Activated naive CD4-positive, alpha-beta T cell (primary cell): ENCODE results near the gene HEBP2.
"Not testable (repeated sequence)": the region's sequence is repeated elsewhere in the genome, so short reads cannot be mapped to it uniquely, and the experiment has no call there.

Experiments used
- DNase-seq, 4 experiments: peaks; one replicate each; lab custom pipeline; 2025; lab: John Stamatoyannopoulos, UW

Gene HEBP2

DNA sequence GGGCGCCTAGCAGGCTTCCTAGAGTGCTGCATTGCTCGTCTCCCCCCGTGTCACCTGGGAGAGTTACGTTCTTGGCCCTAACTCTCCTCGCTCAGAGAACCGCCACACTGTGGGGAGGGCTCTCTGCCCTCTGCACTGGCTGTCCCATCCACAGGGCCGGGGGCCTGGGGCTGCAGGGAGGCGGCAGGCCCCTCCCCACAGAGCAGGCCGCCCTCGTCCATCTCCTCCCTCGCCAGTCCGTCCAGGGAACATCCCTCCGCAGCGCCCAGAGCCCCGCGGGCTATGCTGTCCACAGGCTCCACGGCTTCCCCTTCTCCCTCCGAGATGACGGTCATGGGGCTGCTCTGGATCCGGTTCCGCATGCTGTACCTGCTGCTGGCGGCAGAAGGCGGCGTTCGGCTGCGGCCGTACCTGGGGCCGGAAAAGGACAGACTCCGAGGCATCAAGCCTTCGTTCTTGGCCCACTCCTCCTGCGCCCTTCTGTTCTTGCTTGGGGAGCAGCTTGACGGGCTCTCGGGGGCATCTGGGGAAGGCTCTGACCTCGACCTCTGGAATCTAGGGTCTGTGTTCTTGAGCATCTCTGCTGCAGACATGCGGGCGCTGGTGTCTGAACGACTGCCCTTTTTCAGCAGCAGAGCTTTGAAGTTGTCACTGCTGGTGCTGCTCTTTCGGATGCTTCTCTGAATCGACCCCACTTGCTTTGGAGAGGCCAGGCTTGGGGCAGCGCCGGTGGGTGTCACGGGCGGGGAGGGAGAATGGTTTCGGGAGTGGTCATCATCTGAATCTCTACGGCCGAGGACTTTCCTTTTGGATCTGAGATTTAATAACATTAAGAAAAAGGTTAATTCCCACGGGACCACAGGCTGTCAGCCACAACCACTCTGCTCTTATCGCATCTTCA, 20.2 kb downstream of the HEBP2 start:
- no peak for DNase-seq

DNA sequence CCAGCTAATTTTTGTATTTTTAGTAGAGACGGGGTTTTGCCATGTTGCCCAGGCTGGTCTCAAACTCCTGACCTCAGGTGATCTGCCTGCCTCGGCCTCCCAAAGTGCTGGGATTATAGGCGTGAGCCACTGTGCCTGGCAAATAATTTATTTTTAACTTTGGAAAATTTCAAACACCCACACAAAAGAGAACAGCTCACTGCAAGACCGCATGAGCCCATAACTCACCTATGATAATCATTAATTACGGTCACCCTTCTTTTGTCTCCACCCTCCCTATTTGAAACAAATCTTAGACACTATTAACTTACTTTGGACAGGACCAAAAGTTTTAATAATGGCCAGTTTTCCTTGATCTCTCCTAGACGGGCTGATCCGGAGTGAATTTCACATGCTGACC, 21.2 kb downstream of the HEBP2 start:
- DNase-seq, result not testable (repeated sequence)

DNA sequence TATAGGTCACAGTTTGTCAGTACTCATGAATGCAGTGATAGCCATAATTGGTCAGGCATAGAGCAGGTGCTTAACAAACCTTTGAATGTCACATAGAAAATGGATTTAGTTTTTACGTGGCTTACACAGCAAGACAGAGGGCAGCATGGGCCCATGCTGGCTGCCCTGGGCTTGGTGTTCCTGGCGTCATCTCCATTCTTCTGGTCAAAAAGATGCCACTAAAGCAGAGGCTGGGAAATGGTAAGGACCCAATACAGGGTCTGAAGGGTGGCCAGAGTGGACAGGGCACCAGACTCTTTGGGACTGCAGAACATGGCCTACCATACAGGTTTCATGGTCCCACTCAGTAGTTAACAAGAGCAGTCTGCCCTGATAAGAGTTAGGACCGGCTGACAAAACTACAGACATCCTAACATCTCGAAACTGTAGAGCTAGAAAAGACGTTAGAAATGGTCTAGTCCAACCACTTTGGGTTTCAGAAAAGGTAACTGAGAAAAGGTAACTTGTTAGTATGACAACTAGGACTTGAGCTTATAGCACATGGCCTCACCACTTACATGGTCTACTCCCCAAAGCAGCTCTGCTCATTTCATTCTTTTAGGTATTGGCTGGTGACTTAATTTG, 22.6 kb downstream of the HEBP2 start:
- no peak for DNase-seq

DNA sequence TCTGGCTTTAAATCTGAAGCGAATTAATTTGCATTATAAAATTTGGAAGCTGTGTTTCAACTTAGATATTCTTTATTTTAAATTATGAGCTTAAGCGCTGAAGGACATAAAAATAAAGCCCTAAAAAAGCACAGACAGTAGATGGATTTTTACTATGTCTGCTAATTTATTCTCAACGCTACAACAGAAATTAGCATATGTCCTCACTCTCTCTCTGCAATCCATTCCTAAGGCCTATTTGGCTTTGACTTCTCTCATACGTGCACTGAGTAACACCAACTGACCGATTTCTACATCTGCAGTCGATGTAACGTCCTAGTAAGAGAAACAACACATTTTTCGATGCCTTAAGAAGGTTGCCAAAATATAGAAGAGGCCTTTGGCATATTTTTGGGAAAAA, 23.7 kb downstream of the HEBP2 start:
- DNase-seq, result no peak

DNA sequence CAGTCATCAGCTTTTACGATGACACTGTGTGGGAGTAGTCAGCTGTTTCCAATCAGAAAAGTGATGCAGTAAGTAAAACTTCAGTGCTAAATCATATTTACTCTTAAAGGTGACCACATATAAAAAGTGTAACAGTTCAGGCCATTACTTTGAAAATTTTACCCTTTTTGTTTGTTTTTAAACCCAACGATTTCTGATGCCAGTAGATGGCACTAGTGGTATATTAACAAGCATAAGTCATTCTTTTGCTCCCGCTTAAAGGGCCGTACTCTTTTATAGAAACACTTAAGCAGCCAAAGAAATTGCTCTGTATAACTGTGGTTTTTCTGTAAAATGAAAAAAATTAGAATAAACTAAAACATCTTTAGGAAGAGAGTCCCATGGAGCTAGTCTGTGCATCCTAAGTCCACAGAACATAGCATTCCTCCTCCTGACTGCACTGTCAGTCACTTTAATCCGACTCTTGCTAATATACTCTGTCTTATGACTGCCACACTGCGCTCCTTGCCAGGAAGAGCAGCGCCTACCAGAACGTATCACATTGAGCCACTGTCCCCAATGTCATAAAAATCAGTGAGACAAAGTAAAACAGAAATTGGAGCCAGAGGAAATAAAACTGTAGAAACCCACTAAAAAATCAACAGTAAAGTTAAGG, 25.0 kb downstream of the HEBP2 start:
- no peak for DNase-seq

DNA sequence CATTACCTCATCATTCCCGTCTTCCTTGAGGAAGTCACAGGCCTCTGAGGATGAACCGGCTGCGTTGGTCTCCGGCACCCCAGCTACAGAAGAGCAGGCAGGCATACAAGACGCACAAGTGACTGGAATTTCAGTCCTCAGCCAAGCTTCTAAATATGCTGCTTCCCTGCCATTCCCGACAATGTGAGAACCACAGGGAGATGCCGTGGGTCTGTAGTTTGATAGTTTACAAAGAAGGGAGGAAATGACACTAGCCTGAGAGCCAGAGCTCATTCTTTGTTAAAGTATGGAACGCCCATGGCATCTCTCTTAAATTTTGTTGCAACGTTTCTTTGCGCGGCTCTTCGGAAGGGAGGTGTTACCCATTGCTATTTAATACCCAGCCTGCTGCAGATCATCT, 25.7 kb downstream of the HEBP2 start:
- DNase-seq, result no peak

DNA sequence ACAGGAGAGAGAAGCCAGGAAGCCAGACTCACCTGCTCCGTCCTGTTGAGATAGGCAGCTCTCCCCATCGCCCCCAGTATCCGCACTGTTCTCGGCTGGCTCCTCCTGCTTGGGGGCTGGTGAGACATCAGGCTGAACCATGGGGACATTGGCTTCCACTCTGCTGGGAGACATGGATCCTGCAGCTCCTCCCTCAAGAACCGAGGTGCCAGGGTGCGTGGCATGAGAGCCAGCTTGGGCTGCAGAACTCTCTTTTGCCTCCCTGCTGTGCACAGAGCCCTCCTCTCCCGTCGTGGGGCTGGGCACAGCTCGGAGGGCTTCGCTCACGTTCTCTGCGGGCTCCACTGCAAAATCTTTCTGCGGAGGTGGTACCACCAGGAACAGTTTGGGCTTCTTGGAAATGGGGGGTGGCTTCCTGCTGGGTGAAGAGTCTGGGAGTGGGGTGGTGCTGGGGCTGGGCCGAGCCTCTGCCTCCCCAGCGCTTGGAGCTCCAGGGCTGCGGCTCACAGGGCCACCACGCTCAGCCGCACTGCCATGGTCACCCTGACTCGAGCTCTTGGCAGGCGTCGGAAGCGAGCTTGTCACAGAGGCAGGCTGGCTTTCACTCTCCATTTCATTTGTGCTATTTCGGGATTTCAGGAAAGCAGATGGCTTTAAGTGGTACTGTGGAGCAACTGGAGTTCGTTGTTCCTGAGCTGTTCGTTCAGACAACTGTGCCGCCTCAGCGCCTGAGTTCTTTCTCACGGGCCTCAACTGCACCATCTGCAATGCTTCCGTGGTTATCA, 26.5 kb downstream of the HEBP2 start:
- no peak for DNase-seq

DNA sequence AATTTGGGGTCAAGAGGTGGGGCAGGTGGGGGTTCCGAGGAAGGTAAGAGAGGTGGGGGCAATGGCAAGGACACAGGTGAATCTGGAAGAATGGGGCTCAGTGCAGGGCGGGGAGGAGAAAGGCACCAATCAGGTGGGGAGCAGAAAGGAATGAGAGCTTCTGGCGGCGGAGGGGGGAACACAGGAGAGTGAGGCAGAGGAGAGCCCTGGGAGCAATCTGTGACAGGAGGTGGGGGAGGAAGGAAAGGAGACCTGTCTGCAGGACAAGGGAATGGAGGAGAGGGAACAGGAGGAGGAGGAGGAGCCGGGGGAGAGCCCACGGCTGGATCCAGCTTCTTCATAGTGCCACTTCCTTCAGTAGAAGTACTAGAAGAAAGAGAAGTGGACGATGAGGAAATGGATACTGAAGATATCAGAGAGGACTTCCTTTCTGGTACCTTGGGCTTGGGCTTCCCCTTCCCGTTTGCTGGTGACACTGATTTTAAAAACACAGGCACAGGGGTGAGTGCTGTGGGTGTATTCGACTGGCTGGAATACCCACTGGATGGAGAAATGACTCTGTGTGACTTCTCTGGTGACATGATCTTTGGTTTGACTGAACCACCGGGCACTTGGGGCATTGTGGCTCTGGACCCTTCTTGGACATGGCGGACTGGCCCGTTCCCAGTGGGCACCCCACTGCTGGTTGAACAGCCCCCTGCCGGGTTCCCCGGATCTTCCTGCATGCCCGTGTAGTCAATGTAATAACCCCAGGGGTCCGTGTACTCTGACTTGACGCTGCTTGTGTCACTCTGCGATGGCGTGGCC, 27.4 kb downstream of the HEBP2 start:
- DNase-seq, result no peak

DNA sequence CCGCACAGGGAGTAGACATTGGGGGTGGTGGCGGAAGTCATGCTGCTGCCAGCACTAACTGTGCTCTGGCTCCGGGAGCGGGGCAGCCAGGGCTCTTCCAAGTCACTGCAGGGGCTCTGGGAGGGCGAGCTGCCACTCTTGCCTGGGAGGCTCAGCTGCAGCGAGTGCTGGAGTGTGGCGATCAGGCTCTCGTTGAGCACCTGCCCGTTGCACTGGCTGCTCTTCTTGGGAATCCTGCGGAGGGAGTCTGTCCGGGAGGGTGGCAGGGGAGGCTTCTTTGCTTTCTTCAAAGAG, 28.0 kb downstream of the HEBP2 start:
- no peak for DNase-seq

DNA sequence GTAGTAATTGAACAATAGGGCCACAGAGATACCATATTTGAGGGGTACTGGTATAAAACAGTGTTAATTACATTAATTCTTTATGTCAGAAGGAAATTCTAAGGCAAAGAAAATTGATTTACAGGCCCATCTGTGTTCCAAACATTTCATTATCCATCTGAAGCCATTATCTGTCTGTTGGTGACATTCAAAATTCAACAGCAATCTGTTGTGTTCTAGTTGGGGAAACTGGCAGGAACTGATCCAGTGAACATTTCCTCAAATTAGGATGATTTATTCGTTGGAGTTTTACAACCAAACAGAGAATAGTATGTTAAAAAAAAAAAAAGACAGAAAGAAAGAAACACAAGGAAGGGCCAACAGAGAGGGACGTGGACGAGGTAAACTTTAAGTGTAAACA, 30.1 kb downstream of the HEBP2 start:
- DNase-seq, result no peak

DNA sequence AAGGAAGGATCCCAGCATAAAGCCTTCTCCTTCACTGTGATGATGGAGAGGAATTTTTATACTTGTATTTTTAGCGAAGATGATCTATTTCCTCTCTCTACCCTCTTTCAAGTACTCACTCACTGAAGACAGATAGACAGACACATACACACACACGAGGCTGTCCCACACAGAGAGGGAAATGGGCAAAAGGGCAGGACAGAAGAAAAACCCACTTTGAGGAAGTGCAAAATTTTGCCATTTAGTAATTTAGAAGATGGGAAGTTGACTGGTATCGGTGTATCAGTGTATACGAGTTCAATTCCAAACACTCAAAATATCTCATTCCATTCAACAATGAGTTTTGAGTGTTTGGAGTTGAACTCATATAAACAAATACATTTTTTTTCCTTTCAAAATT, 30.9 kb downstream of the HEBP2 start:
- no peak for DNase-seq

DNA sequence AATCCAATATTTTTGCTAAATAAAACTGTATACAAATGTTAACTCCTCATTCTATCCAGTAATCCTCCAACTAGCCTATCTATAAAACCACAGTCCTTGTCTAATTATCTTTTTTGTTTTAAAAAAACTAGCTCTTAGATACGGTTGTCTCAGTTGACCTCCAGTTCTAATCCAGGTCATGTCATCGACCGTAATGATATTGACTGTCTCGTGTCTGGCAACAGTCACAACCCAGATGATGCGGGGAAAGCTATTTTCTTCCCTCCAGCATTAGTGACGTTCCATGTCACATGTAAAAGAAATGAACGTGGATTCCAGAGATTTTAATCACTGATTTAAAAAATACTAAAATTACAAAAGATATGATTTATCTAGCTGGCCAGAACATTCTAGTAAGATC, 35.5 kb downstream of the HEBP2 start:
- no peak for DNase-seq

DNA sequence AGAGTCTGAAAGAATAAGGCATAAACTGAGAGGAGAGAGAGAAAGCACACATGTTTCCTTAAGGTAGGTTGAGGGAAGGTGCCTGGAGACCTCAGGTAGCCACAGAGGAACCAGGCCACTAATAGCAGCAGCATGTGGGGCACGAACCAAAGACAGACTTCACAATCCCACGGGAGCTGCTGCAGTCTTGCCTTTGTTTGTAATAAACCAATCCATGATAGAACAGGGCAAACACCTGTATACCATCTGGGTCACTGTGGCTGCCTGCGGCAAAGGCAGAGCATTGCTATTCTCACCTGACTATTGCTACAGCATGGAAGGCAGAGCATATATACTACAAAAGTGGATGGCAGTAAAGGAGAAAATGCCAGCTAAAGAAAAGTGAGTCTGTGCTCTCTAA, 36.3 kb downstream of the HEBP2 start:
- DNase-seq, result no peak

DNA sequence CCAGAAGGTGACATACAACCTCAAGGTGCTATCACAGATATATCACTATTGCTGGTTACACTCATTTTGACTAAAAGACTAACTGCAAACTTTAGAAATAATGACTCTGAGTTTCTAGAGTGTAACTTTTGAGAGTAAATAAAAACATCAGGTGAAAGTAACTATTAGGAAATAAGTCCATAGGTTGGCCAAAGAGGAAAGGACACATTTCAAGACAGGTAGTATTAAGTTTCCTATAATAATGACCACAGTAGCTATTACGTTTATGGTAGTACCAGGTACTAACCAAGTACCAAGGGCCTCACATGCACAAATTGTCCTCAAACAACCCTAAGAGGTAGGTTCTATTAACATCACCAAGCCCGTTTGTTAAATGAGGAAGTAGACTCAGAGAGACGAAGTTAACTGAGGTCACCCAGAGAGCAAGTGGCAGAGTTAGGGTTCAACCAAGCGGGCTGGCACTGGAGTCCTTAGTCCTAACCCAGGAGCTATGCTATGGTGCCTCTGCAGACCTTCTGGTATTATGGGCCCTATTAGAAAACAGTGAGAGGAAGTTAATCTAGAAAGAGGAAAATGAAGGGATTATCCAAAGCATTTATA, 36.8 kb downstream of the HEBP2 start:
- DNase-seq, result no peak

DNA sequence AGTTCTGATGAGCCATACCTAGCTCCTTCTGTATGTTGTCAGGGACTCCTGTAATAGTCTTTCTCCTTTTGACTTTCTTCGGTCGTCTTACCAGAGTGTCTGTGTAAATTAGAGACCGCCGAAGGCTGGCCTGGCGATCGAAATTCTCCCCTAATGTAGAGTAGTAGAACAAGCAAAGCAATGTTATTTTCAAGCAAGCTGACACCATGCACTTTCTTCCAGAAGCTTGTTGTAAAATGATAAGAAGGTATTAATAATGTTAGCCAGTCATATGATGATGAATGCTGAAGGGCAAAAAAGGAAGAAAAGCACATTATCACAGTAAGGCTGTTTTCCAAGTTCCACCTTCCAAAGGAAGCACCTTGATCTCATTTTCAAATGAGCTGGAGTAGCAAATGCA, 37.9 kb downstream of the HEBP2 start:
- no peak for DNase-seq

DNA sequence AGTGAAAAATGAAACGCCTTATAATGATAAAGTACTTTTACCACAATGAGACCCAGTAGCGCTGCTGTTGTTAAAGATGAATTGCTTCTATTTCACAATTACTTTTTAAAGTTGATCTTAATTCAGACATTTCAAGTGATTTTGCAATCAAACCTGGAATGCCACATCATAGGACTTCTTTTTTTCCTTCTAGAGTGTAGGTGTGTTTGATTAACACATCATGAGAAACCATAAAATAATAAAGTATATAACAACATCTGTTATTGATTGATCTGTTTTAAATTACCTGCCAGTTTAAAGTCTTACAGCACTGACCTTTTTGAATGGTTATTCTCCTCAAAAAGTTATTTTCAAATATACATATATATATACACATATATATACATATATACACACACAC, 38.6 kb downstream of the HEBP2 start:
- DNase-seq, result no peak

DNA sequence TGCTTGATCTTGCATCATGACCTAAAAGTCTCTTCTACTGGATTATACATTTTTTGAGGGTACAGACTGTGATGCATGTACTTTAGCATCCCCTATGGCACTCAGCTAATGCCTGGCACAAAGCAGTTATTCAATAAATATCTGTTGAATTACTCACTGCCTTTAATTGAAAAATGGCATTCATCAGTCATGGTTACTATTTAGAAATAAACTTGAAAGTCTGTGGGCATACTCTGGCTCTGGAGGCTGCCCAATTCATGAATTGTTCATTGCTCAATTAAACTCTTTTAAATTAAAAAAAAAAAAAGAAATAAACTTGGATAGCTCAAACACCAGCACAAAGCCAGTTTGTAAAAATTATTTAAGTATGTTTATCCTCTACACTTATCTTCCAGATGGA, 40.0 kb downstream of the HEBP2 start:
- no peak for DNase-seq

DNA sequence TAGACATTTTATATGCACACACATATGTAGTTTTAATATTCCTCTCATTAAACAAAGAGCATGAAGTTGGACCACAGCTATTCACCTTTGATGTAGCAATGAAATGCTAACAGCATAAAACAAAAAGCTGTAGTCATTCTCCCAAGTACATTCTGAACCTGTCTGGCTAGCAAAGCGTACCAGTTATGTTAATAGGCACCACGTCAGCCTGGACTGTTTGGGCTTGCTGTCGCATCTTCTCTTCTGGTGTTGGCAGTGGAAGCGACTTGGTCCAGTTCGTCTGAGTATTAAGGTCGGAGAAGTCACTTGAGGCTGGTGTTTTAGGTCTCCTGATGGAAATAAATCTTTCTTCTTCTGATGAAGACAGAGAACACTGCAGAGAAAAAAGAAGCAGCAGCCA, 42.8 kb downstream of the HEBP2 start:
- DNase-seq, result no peak

DNA sequence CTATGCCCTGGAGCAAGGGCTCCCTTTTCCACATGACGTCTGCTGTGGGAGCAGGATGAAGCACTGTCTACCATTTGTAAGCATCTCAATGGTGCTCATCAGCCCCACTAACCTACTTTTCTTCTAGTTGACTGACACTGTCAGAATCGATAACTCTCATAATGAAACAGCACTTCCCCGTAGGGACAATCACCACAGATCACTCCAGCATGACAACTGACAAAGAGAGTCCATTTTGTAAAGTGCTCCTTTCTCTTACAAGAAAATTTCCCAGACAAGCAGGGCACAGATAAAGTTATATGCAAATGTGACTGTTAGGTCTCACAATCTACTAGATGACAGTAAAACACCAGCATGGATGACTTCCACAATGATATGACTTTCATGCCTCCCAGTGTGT, 46.4 kb downstream of the HEBP2 start:
- no peak for DNase-seq

DNA sequence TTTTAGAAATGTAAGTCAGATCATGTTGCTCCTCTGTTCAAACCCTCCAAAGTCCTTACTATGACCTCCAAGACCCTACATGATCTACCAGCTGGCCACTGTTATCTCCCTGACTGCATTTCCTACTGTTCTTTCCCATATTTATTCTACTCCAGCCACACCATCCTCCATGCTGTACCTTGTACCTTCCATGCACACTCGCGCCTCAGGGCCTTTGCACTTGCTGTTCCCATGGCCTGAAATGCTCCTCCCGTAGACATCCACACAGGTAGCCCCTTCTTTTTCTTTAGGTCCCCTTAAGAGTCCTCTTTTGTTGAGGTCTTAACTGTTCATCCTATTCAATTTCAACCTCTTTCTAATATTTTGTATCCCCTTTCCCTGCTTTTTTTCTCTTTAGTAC, 47.0 kb downstream of the HEBP2 start:
- no peak for DNase-seq

DNA sequence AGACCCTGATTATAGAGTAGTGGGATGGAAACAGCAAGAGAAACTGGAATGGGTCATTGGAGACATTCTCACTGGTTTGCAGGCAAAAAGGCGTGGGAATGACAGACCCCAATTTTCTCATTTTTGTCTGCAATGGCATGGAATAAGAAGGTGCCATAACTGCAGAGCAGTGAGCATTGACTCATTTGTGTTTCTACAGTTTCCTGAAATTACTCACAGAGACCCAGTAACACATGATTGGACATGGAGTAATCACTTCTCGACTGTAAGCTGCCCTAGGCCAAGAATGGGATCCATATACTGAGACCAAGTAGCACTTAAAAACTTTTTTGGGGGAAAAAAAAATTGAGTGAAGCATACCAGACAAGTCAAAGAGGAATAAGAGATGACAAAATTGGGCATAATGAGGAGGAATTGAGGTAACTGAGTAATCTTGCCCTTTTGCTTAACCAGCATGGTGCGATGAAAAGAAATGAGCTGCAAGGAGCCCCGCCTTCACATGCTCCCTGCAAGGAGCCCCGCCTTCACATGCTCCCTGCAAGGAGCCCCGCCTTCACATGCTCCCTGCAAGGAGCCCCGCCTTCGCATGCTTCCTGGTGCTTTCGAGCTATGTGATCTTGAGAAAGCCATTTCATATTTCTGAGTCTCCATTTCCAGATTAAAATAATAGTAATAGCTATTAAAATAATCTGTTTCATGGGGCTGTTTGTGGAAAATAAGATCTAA, 51.1 kb downstream of the HEBP2 start:
- peak in 2 of 4 experiments; percentile 32 to 33 for DNase-seq
